Peyer's patch (tissue), 4 donors: ENCODE data around the gene TMEM176A.

ENCODE experiments used
- CTCF ChIP-seq, 6 experiments: fragments of 450-650 bp in 4 of 6; fragments of 200-600 bp in 2 of 6; sonication (generic) in 1 of 6; IDR thresholded peaks; one replicate each; pipeline ENCODE4 v1.5.1; 2017 to 2019; ENCODE audit warnings: antibody characterized with exemption in 6 of 6, mild to moderate bottlenecking in 3 of 6, moderate library complexity in 1 of 6
- POLR2A ChIP-seq, 2 donors: fragments of 450-650 bp; IDR thresholded peaks; one replicate each; pipeline ENCODE4 v1.5.1; 2017; ENCODE audit warnings: antibody characterized with exemption in 2 of 2, mild to moderate bottlenecking in 2 of 2, moderate library complexity in 2 of 2

GRCh38 chr7:150751702-150752101 is 48.9 kb upstream of the TMEM176A start:
- no peak for TF ChIP-seq POLR2A (IDR thresholded peaks at IDR 0.05)
- no peak for TF ChIP-seq CTCF (IDR thresholded peaks at IDR 0.05)
